NB4 (cell line): Measurements from ENCODE around the gene ZNF518A.

Experiments
- CTCF ChIP-seq: IDR thresholded peaks from one replicate; pipeline ENCODE4 v1.5.1; 2012; ENCODE audit warnings: low read depth, low read length
- POLR2A ChIP-seq: IDR thresholded peaks from 2 replicates; pipeline ENCODE4 v1.6.1; 2011; ENCODE audit warnings: mild to moderate bottlenecking; ENCODE audit not compliant: insufficient read length; ENCODE audit errors: extremely low read depth

- TF ChIP-seq POLR2A (no peak), CTCF (no peak)
Observed at GRCh38 chr10:96096958-96097357, 33.1 kb upstream of the ZNF518A start.
